GM23338 (cell line): ENCODE measurements around the gene SCG3. TPM values are rescaled to one million over a fixed set of nuclear protein-coding genes. Genes with fewer than 3 reads are reported as not detected.

Source experiments
- ATAC-seq: fragments of 200-7000 bp; cut with Tn5 transposase; 3 replicates; pipeline ENCODE4 v1.9.1; 2020
- DNase-seq: peaks from one replicate; pipeline ENCODE4 v3.0.0-alpha.2; 2015; ENCODE audit warnings: low spot score
- H2AFZ ChIP-seq: fragments of 200-600 bp; sonication (generic); 2 replicates; pipeline ENCODE4 v1.8.0; 2016; ENCODE audit warnings: antibody characterized with exemption, mild to moderate bottlenecking, moderate library complexity
- H3F3A ChIP-seq: fragments of 200-600 bp; sonication (generic); replicated peaks from 2 replicates; pipeline ENCODE4 v1.8.0; 2017; ENCODE audit warnings: antibody characterized with exemption, mixed run types, low read depth
- H3K27ac ChIP-seq: fragments of 200-600 bp; sonication (generic); 2 replicates; pipeline ENCODE4 v1.6.1; 2016; ENCODE audit warnings: low read depth
- H3K27me3 ChIP-seq: fragments of 200-600 bp; sonication (generic); 2 replicates; pipeline ENCODE4 v1.8.0; 2016; ENCODE audit warnings: mild to moderate bottlenecking, mixed run types, moderate library complexity; ENCODE audit not compliant: insufficient read depth
- H3K36me3 ChIP-seq: fragments of 200-600 bp; sonication (generic); 2 replicates; pipeline ENCODE4 v1.8.0; 2016; ENCODE audit warnings: mild to moderate bottlenecking; ENCODE audit not compliant: insufficient read depth
- H3K4me1 ChIP-seq: fragments of 200-600 bp; sonication (generic); 2 replicates; pipeline ENCODE4 v1.8.0; 2016; ENCODE audit warnings: mild to moderate bottlenecking, moderate library complexity; ENCODE audit not compliant: insufficient read depth
- H3K4me2 ChIP-seq: fragments of 200-600 bp; sonication (generic); 2 replicates; pipeline ENCODE4 v1.7.1; 2017; ENCODE audit warnings: mixed run types
- H3K4me3 ChIP-seq: fragments of 200-600 bp; sonication (generic); 2 replicates; pipeline ENCODE4 v1.6.1; 2016; ENCODE audit warnings: mixed run types
- H3K79me2 ChIP-seq: fragments of 200-600 bp; sonication (generic); replicated peaks from 2 replicates; pipeline ENCODE4 v1.8.0; 2017; ENCODE audit warnings: mild to moderate bottlenecking; ENCODE audit not compliant: insufficient read depth
- H3K9me2 ChIP-seq: fragments of 200-600 bp; sonication (generic); 2 replicates; pipeline ENCODE4 v1.8.0; 2017; ENCODE audit not compliant: insufficient read depth
- H4K20me1 ChIP-seq: fragments of 200-600 bp; sonication (generic); replicated peaks from 2 replicates; pipeline ENCODE4 v1.8.0; 2017; ENCODE audit warnings: mild to moderate bottlenecking; ENCODE audit not compliant: insufficient read depth
- H3K27ac Mint-ChIP-seq: 2 replicates; pipeline ENCODE4 v1.8.0; 2020; ENCODE audit warnings: inconsistent platforms, mild to moderate bottlenecking, moderate library complexity, mixed read lengths
- H3K27me3 Mint-ChIP-seq: 3 replicates; pipeline ENCODE4 v1.8.0; 2022; ENCODE audit warnings: low read depth, mild to moderate bottlenecking, moderate library complexity, mixed read lengths, inconsistent platforms; ENCODE audit not compliant: insufficient read depth, poor library complexity
- H3K36me3 Mint-ChIP-seq: 3 replicates; pipeline ENCODE4 v1.8.0; 2021; ENCODE audit warnings: low read depth, mild to moderate bottlenecking, inconsistent platforms, moderate library complexity, mixed read lengths
- H3K4me1 Mint-ChIP-seq: 3 replicates; pipeline ENCODE4 v1.8.0; 2020; ENCODE audit warnings: mild to moderate bottlenecking, inconsistent platforms, mixed read lengths
- H3K4me3 Mint-ChIP-seq: 3 replicates; pipeline ENCODE4 v1.8.0; 2021; ENCODE audit warnings: moderate library complexity, mild to moderate bottlenecking, inconsistent platforms, mixed read lengths
- H3K9me3 Mint-ChIP-seq: 3 replicates; pipeline ENCODE4 v1.8.0; 2020; ENCODE audit warnings: moderate library complexity, mild to moderate bottlenecking, inconsistent platforms, mixed read lengths
- CREB1 ChIP-seq: fragments of 250-450 bp; sonication (Bioruptor Pico); IDR thresholded peaks from 2 replicates; pipeline ENCODE4 v1.5.0; 2020; ENCODE audit warnings: low read depth, mild to moderate bottlenecking, moderate library complexity
- ETS1 ChIP-seq: IDR thresholded peaks from 2 replicates; pipeline ENCODE4 v1.6.1; 2016; ENCODE audit warnings: antibody characterized with exemption
- EZH2 ChIP-seq: fragments of 200-600 bp; sonication (generic); IDR thresholded peaks from one replicate; pipeline ENCODE4 v1.8.0; 2017; ENCODE audit warnings: antibody characterized with exemption, mild to moderate bottlenecking, low read depth; ENCODE audit not compliant: unreplicated experiment
- EZH2phosphoT487 ChIP-seq: fragments of 200-600 bp; sonication (generic); IDR thresholded peaks from one replicate; pipeline ENCODE4 v1.8.1; 2018; ENCODE audit warnings: antibody characterized with exemption; ENCODE audit not compliant: unreplicated experiment
- NANOG ChIP-seq: IDR thresholded peaks from 2 replicates; pipeline ENCODE4 v1.6.1; 2016; ENCODE audit warnings: antibody characterized with exemption, borderline replicate concordance
- POLR2AphosphoS5 ChIP-seq: IDR thresholded peaks from 2 replicates; pipeline ENCODE4 v1.6.1; 2016; ENCODE audit warnings: antibody characterized with exemption, low read depth
- REST ChIP-seq: IDR thresholded peaks from one replicate; pipeline ENCODE4 v1.6.1; 2018; ENCODE audit warnings: antibody characterized with exemption; ENCODE audit not compliant: unreplicated experiment
- STAT1 ChIP-seq: IDR thresholded peaks from one replicate; pipeline ENCODE4 v1.6.1; 2016; ENCODE audit warnings: antibody characterized with exemption; ENCODE audit not compliant: unreplicated experiment
- ZNF114 ChIP-seq: fragments of 250-450 bp; sonication (Bioruptor Pico); IDR thresholded peaks from 2 replicates; pipeline ENCODE4 v1.5.0; 2020; ENCODE audit warnings: mild to moderate bottlenecking, moderate library complexity
- ZNF462 ChIP-seq: fragments of 250-450 bp; sonication (Bioruptor Pico); IDR thresholded peaks from 2 replicates; pipeline ENCODE4 v1.5.0; 2020; ENCODE audit warnings: mild to moderate bottlenecking, moderate library complexity
- polyA plus RNA-seq: library from polyadenylated mRNA; unstranded; fragments of >200 nt; fragmentation: Nextera tagmentation; extraction: Ambion mirVana; gene quantifications from 2 replicates; pipeline ENCODE4 v1.2.1, GENCODE V29; 2016
- total RNA-seq: library from RNA; depleted of rRNA; stranded (reverse); fragments of >200 nt; shearing (Covaris generic); gene quantifications from 2 replicates; pipeline ENCODE4 v1.2.3, GENCODE V29; 2014

Gene SCG3
- total and polyA plus RNA-seq, 2 experiments from 2014 or later = 44.2 to 99.5 TPM

- peaks cover 4% of the 10 kb centered on the region; the same call in 2 of the 3 replicates for H3K36me3 Mint-ChIP-seq
- no peaks in the 10 kb centered on the region for H3K4me1 ChIP-seq
- H2AFZ ChIP-seq = no peak overlapping the region
- TF ChIP-seq NANOG (no peak), POLR2AphosphoS5 (no peak), EZH2 (no peak), STAT1 (no peak), ETS1 (no peak), ZNF114 (no peak), EZH2phosphoT487 (no peak), ZNF462 (no peak), CREB1 (CRISPR knock-in tag) (no peak), REST (no peak)
- H3K27ac Mint-ChIP-seq = no peak overlapping the region
- H3K27me3 Mint-ChIP-seq = no peaks in the 10 kb centered on the region
- H3F3A ChIP-seq = no peaks in the 10 kb centered on the region
- H3K4me2 ChIP-seq = no peak overlapping the region
- H3K27me3 ChIP-seq = no peaks in the 10 kb centered on the region
- no peak overlapping the region for H3K27ac ChIP-seq
- H3K4me3 Mint-ChIP-seq = no peak overlapping the region
- H3K4me1 Mint-ChIP-seq = no peaks in the 10 kb centered on the region
- no peaks in the 10 kb centered on the region for H4K20me1 ChIP-seq
- no peak overlapping the region for H3K4me3 ChIP-seq
- no peak for ATAC-seq
- no peaks in the 10 kb centered on the region for H3K9me2 ChIP-seq
- DNase-seq = no peak
- no peaks in the 10 kb centered on the region for H3K9me3 Mint-ChIP-seq
- no peaks in the 10 kb centered on the region for H3K79me2 ChIP-seq
- 0 out of 2 replicates have a peak, but pooled peaks cover 5% of the 10 kb centered on the region for H3K36me3 ChIP-seq
These were observed 26.7 kb downstream of the SCG3 start for GRCh38 chr15:51708013-51708412.
